ENCODE data around the gene NTNG1. TPM values are rescaled to one million over a fixed set of nuclear protein-coding genes. Genes with fewer than 3 reads are reported as not detected.

NTNG1 gene
- total RNA-seq, 2 experiments from 2014 or later, result 2.3 to 5.9 TPM

GRCh38 chr1:107359472-107360241 lies 218.8 kb downstream of the NTNG1 start:
- intact Hi-C loops (cut with micrococcal nuclease; ENCODE audit: unreplicated experiment), result loop anchor here (1.0 to 5.0 kb wide), 6 partner anchors 37 to 302 kb away; partner anchors contain the start of genes NTNG1 and PRMT6
- Histone ChIP-seq H2AFZ (ENCODE audit: low read length) (peak overlapping the region; percentile 62; the same call in 1 of the 2 replicates), H3K4me3 (ENCODE audit: low read depth, low read length, poor library complexity, severe bottlenecking) (peak overlapping the region; percentile 62), H3K4me2 (ENCODE audit: low read length) (peak overlapping the region; percentile 79), H3K9me3 (ENCODE audit: low read length) (no peaks in the 10 kb centered on the region), H3K27ac (ENCODE audit: low read depth, low read length, poor library complexity, severe bottlenecking) (peak overlapping the region; percentile 95), H4K20me1 (ENCODE audit: insufficient read depth, low read length) (no peaks in the 10 kb centered on the region), H3K36me3 (ENCODE audit: insufficient read depth, low read length) (peaks cover 15% of the 10 kb centered on the region), H3K9me2 (ENCODE audit: insufficient read depth, low read length) (no peaks in the 10 kb centered on the region), H3K4me1 (ENCODE audit: insufficient read depth, low read length, poor library complexity, severe bottlenecking) (peaks cover 80% of the 10 kb centered on the region), H3K79me2 (ENCODE audit: insufficient read depth, low read depth, low read length) (no peaks in the 10 kb centered on the region; the same call in 1 of the 2 replicates)
- BruUV-seq (replicated peaks), result TSS peak; percentile 91
- TF ChIP-seq CTCF (conservative IDR thresholded peaks at IDR 0.05; ENCODE audit: low read length), result no peak
- no peak for TF ChIP-seq EZH2phosphoT487 (IDR thresholded peaks at IDR 0.05; ENCODE audit: borderline replicate concordance, low read depth, low read length)
- peak; percentile 85 for DNase-seq (ENCODE audit: low spot score)
- CTCF ChIA-PET (ENCODE audit: unreplicated experiment), result no interaction called here
- POLR2A ChIA-PET, result interaction anchor here (0.5 to 3.1 kb wide), 26 partner anchors 9 to 1200 kb away, joined by 3 to 17 read pairs (median 5); partner anchors contain the start of gene EEIG2

- peak; percentile 31 for DNase-seq (ENCODE audit: low spot score)
- BruUV-seq (replicated peaks), result no TSS peak
- Histone ChIP-seq H3K4me1 (ENCODE audit: insufficient read depth, low read length, poor library complexity, severe bottlenecking) (peaks cover 57% of the 10 kb centered on the region), H3K79me2 (ENCODE audit: insufficient read depth, low read depth, low read length) (no peaks in the 10 kb centered on the region; the same call in 1 of the 2 replicates), H3K27ac (ENCODE audit: low read depth, low read length, poor library complexity, severe bottlenecking) (peak overlapping the region; percentile 34), H3K9me3 (ENCODE audit: low read length) (no peaks in the 10 kb centered on the region), H2AFZ (ENCODE audit: low read length) (peak overlapping the region; percentile 93), H3K36me3 (ENCODE audit: insufficient read depth, low read length) (no peaks in the 10 kb centered on the region), H4K20me1 (ENCODE audit: insufficient read depth, low read length) (no peaks in the 10 kb centered on the region), H3K4me2 (ENCODE audit: low read length) (peak overlapping the region; percentile 59), H3K4me3 (ENCODE audit: low read depth, low read length, poor library complexity, severe bottlenecking) (peak overlapping the region; percentile 5), H3K9me2 (ENCODE audit: insufficient read depth, low read length) (no peaks in the 10 kb centered on the region)
- ChIA-PET CTCF (ENCODE audit: unreplicated experiment) (interaction anchor here (0.5 to 1.1 kb wide), 3 partner anchors 9 to 168 kb away, joined by 3 to 4 read pairs (median 4); no protein-coding TSS in a partner anchor), POLR2A (interaction anchor here (0.6 to 1.9 kb wide), 14 partner anchors 8 to 1621 kb away, joined by 3 to 11 read pairs (median 3); no protein-coding TSS in a partner anchor)
- intact Hi-C loops (cut with micrococcal nuclease; ENCODE audit: unreplicated experiment), result loop anchor here (5.0 kb wide), 1 partner anchor 305 kb away; the partner anchor contains the start of gene PRMT6
- TF ChIP-seq EZH2phosphoT487 (IDR thresholded peaks at IDR 0.05; ENCODE audit: borderline replicate concordance, low read depth, low read length) (no peak), CTCF (conservative IDR thresholded peaks at IDR 0.05; ENCODE audit: low read length) (no peak)
These were observed 221.8 kb downstream of the NTNG1 start for GRCh38 chr1:107362468-107363140.
